ENCODE data around the gene SLC16A4. TPM values are rescaled to one million over a fixed set of nuclear protein-coding genes. Genes with fewer than 3 reads are reported as not detected.

The SLC16A4 gene
- total and polyA plus RNA-seq, 2 experiments from 2014 or later = 10.7 to 16.2 TPM

- 80% methylated on average over 3 of the region's 3 CpGs for WGBS (ENCODE audit: low lambda C conversion rate, missing lambda C conversion rate)
- Histone ChIP-seq H3K9me3 (ENCODE audit: low read depth) (no peaks in the 10 kb centered on the region), H3K79me2 (no peaks in the 10 kb centered on the region), H3K27me3 (no peaks in the 10 kb centered on the region), H2AFZ (no peak overlapping the region), H4K20me1 (ENCODE audit: insufficient read depth, poor library complexity, severe bottlenecking) (no peaks in the 10 kb centered on the region), H3K36me3 (replicated peaks; ENCODE audit: insufficient read depth, low read depth) (no peaks in the 10 kb centered on the region), H3K27ac (no peak overlapping the region), H3K4me1 (ENCODE audit: insufficient read depth) (peaks cover 5% of the 10 kb centered on the region), H3K4me3 (no peak overlapping the region), H3K4me2 (no peak overlapping the region), H3K9me2 (replicated peaks; ENCODE audit: insufficient read depth) (no peaks in the 10 kb centered on the region)
- DNase-seq (ENCODE audit: low spot score) = no peak
- TF ChIP-seq CTCF (IDR thresholded peaks at IDR 0.05; ENCODE audit: poor library complexity) (no peak), EZH2 (IDR thresholded peaks at IDR 0.05; ENCODE audit: borderline replicate concordance) (no peak), EZH2phosphoT487 (IDR thresholded peaks at IDR 0.05; ENCODE audit: low read depth, severe bottlenecking, unreplicated experiment) (no peak)
These were observed 62.1 kb downstream of the SLC16A4 start for GRCh38 chr1:110328700-110329099.

GRCh38 chr1:110328274-110328673, 62.6 kb downstream of the SLC16A4 start:
- peaks cover 5% of the 10 kb centered on the region for H3K4me1 ChIP-seq (ENCODE audit: insufficient read depth)
- H3K79me2 ChIP-seq = no peaks in the 10 kb centered on the region
- H3K9me3 ChIP-seq (ENCODE audit: low read depth) = no peaks in the 10 kb centered on the region
- no peak for TF ChIP-seq CTCF (IDR thresholded peaks at IDR 0.05; ENCODE audit: poor library complexity)
- no peak for TF ChIP-seq EZH2 (IDR thresholded peaks at IDR 0.05; ENCODE audit: borderline replicate concordance)
- TF ChIP-seq EZH2phosphoT487 (IDR thresholded peaks at IDR 0.05; ENCODE audit: low read depth, severe bottlenecking, unreplicated experiment) = no peak
- no peak overlapping the region for H2AFZ ChIP-seq
- DNase-seq (ENCODE audit: low spot score) = no peak
- H3K4me2 ChIP-seq = no peak overlapping the region
- H3K27me3 ChIP-seq = no peaks in the 10 kb centered on the region
- no peak overlapping the region for H3K4me3 ChIP-seq
- no peak overlapping the region for H3K27ac ChIP-seq
- H3K9me2 ChIP-seq (replicated peaks; ENCODE audit: insufficient read depth) = no peaks in the 10 kb centered on the region
- H3K36me3 ChIP-seq (replicated peaks; ENCODE audit: insufficient read depth, low read depth) = no peaks in the 10 kb centered on the region
- no peaks in the 10 kb centered on the region for H4K20me1 ChIP-seq (ENCODE audit: insufficient read depth, poor library complexity, severe bottlenecking)

GRCh38 chr1:110326826-110327225, 64.0 kb downstream of the SLC16A4 start:
- 76% methylated on average over 1 of the region's 1 CpG for WGBS (ENCODE audit: low lambda C conversion rate, missing lambda C conversion rate)
- Histone ChIP-seq H3K9me3 (ENCODE audit: low read depth) (no peaks in the 10 kb centered on the region), H3K79me2 (no peaks in the 10 kb centered on the region), H3K4me2 (no peak overlapping the region), H3K27ac (no peak overlapping the region), H2AFZ (no peak overlapping the region), H4K20me1 (ENCODE audit: insufficient read depth, poor library complexity, severe bottlenecking) (no peaks in the 10 kb centered on the region), H3K4me3 (no peak overlapping the region), H3K27me3 (no peaks in the 10 kb centered on the region), H3K36me3 (replicated peaks; ENCODE audit: insufficient read depth, low read depth) (no peaks in the 10 kb centered on the region), H3K4me1 (ENCODE audit: insufficient read depth) (peaks cover 5% of the 10 kb centered on the region), H3K9me2 (replicated peaks; ENCODE audit: insufficient read depth) (no peaks in the 10 kb centered on the region)
- TF ChIP-seq EZH2 (IDR thresholded peaks at IDR 0.05; ENCODE audit: borderline replicate concordance) = no peak
- no peak for TF ChIP-seq EZH2phosphoT487 (IDR thresholded peaks at IDR 0.05; ENCODE audit: low read depth, severe bottlenecking, unreplicated experiment)
- TF ChIP-seq CTCF (IDR thresholded peaks at IDR 0.05; ENCODE audit: poor library complexity) = no peak
- DNase-seq (ENCODE audit: low spot score) = no peak

GRCh38 chr1:110324667-110325066, 66.2 kb downstream of the SLC16A4 start:
- no peak overlapping the region for H2AFZ ChIP-seq
- DNase-seq (ENCODE audit: low spot score) = no peak

More at GRCh38 chr1:110324667-110325066, 66.2 kb downstream of the SLC16A4 start:
- no peaks in the 10 kb centered on the region for H3K79me2 ChIP-seq
- no peak overlapping the region for H3K27ac ChIP-seq
- peaks cover 5% of the 10 kb centered on the region for H3K4me1 ChIP-seq (ENCODE audit: insufficient read depth)
- H3K27me3 ChIP-seq = no peaks in the 10 kb centered on the region
- no peak for TF ChIP-seq EZH2 (IDR thresholded peaks at IDR 0.05; ENCODE audit: borderline replicate concordance)
- TF ChIP-seq EZH2phosphoT487 (IDR thresholded peaks at IDR 0.05; ENCODE audit: low read depth, severe bottlenecking, unreplicated experiment) = no peak
- H3K4me2 ChIP-seq = no peak overlapping the region
- H3K4me3 ChIP-seq = no peak overlapping the region
- WGBS (ENCODE audit: low lambda C conversion rate, missing lambda C conversion rate) = 86% methylated on average over 1 of the region's 1 CpG
- no peaks in the 10 kb centered on the region for H3K9me2 ChIP-seq (replicated peaks; ENCODE audit: insufficient read depth)
- no peaks in the 10 kb centered on the region for H3K9me3 ChIP-seq (ENCODE audit: low read depth)
- H4K20me1 ChIP-seq (ENCODE audit: insufficient read depth, poor library complexity, severe bottlenecking) = no peaks in the 10 kb centered on the region
- H3K36me3 ChIP-seq (replicated peaks; ENCODE audit: insufficient read depth, low read depth) = no peaks in the 10 kb centered on the region

Data from hepatocyte (in vitro differentiated cells).